CD14-positive monocyte (primary cell): ENCODE measurements around the gene RNU1-3. TPM values are rescaled to one million over a fixed set of nuclear protein-coding genes. Genes with fewer than 3 reads are reported as not detected.
"Not testable (repeated sequence)": the region's sequence is repeated elsewhere in the genome, so short reads cannot be mapped to it uniquely, and the experiment has no call there.

ENCODE experiments used
- DNase-seq, 3 donors: peaks; one replicate each; pipeline ENCODE4 v3.0.0-alpha.2; 2011 to 2022
- H2AFZ ChIP-seq: 2 replicates; pipeline ENCODE4 v1.6.0; 2012; ENCODE audit warnings: mild to moderate bottlenecking, low read depth, low read length, inconsistent platforms; ENCODE audit not compliant: insufficient read depth, poor library complexity, severe bottlenecking
- H3K27ac ChIP-seq, 2 donors: 1 replicate in 1 of 2; 2 replicates in 1 of 2; pipeline ENCODE4 v1.5.1; 2012 to 2013; ENCODE audit warnings: low read length in 2 of 2, control low read depth in 1 of 2, inconsistent platforms in 1 of 2, low read depth in 1 of 2, mild to moderate bottlenecking in 1 of 2
- H3K27me3 ChIP-seq, 2 donors: one replicate each; pipeline versions ENCODE4 v1.6.0 to v1.6.1; 2011 to 2013; ENCODE audit warnings: low read length in 2 of 2; ENCODE audit not compliant: control insufficient read depth in 2 of 2, insufficient read depth in 2 of 2
- H3K36me3 ChIP-seq, 2 donors: replicated peaks in 1 of 2; 1 replicate in 1 of 2; 2 replicates in 1 of 2; pipeline versions ENCODE4 v1.5.1 to v1.6.1; 2012 to 2013; ENCODE audit warnings: low read length in 2 of 2, control low read depth in 1 of 2, inconsistent platforms in 1 of 2, mild to moderate bottlenecking in 1 of 2; ENCODE audit not compliant: insufficient read depth in 2 of 2, control insufficient read depth in 1 of 2
- H3K4me1 ChIP-seq, 2 donors: 1 replicate in 1 of 2; 2 replicates in 1 of 2; pipeline versions ENCODE4 v1.5.1 to v1.6.1; 2012 to 2013; ENCODE audit warnings: low read length in 2 of 2, control low read depth in 1 of 2, inconsistent platforms in 1 of 2, mild to moderate bottlenecking in 1 of 2, moderate library complexity in 1 of 2; ENCODE audit not compliant: insufficient read depth in 2 of 2, control insufficient read depth in 1 of 2
- H3K4me2 ChIP-seq: replicated peaks from 2 replicates; pipeline ENCODE3; 2012; ENCODE audit warnings: low read length, moderate library complexity, mild to moderate bottlenecking; ENCODE audit not compliant: poor library complexity, severe bottlenecking; ENCODE audit errors: extremely low read depth
- H3K4me3 ChIP-seq, 3 experiments: fragments of 200-600 bp in 1 of 3; sonication (generic) in 1 of 3; replicated peaks in 1 of 3; 1 replicate in 2 of 3; 2 replicates in 1 of 3; pipeline ENCODE4 v1.5.1; 2011 to 2013; ENCODE audit warnings: low read length in 3 of 3, mild to moderate bottlenecking in 3 of 3, control low read depth in 2 of 3, low read depth in 2 of 3, inconsistent platforms in 1 of 3, moderate library complexity in 1 of 3
- H3K79me2 ChIP-seq: 2 replicates; pipeline ENCODE4 v1.6.0; 2012; ENCODE audit warnings: mild to moderate bottlenecking, control low read depth, inconsistent platforms, low read length, moderate library complexity; ENCODE audit not compliant: insufficient read depth
- H3K9ac ChIP-seq: 2 replicates; pipeline ENCODE4 v1.6.0; 2017; ENCODE audit warnings: low read length, mild to moderate bottlenecking; ENCODE audit not compliant: insufficient read depth, poor library complexity, severe bottlenecking
- H3K9me3 ChIP-seq, 2 donors: replicated peaks in 1 of 2; 1 replicate in 1 of 2; 2 replicates in 1 of 2; pipeline versions ENCODE4 v1.5.1 to v1.6.1; 2012 to 2013; ENCODE audit warnings: low read length in 2 of 2, control low read depth in 1 of 2; ENCODE audit not compliant: control insufficient read depth in 1 of 2, insufficient read depth in 1 of 2
- H4K20me1 ChIP-seq: 2 replicates; pipeline ENCODE4 v1.6.0; 2012; ENCODE audit warnings: mild to moderate bottlenecking, low read length, control low read depth, moderate library complexity; ENCODE audit not compliant: insufficient read depth
- H3K27ac Mint-ChIP-seq, 7 donors: one replicate each; pipeline ENCODE4 v1.8.0; 2020; ENCODE audit warnings: mild to moderate bottlenecking in 7 of 7, mixed read lengths in 7 of 7, moderate library complexity in 6 of 7, inconsistent platforms in 2 of 7
- H3K27me3 Mint-ChIP-seq, 3 donors: one replicate each; pipeline ENCODE4 v1.8.0; 2021 to 2022; ENCODE audit warnings: low read depth in 3 of 3, mild to moderate bottlenecking in 3 of 3, mixed read lengths in 3 of 3, moderate library complexity in 3 of 3, inconsistent platforms in 1 of 3
- H3K36me3 Mint-ChIP-seq, 2 donors: one replicate each; pipeline ENCODE4 v1.8.0; 2020; ENCODE audit warnings: mixed read lengths in 2 of 2, inconsistent platforms in 1 of 2, mild to moderate bottlenecking in 1 of 2
- H3K4me1 Mint-ChIP-seq: one replicate; pipeline ENCODE4 v1.8.0; 2020; ENCODE audit warnings: mild to moderate bottlenecking, mixed read lengths
- H3K4me3 Mint-ChIP-seq, 2 donors: one replicate each; pipeline ENCODE4 v1.8.0; 2020; ENCODE audit warnings: mild to moderate bottlenecking in 2 of 2, mixed read lengths in 2 of 2, moderate library complexity in 1 of 2
- H3K9me3 Mint-ChIP-seq, 7 donors: one replicate each; pipeline ENCODE4 v1.8.0; 2020 to 2022; ENCODE audit warnings: mixed read lengths in 7 of 7, mild to moderate bottlenecking in 6 of 7, moderate library complexity in 6 of 7, inconsistent platforms in 2 of 7
- WGBS: methylation state at CpG from one replicate; pipeline ENCODE4 v1.1.5; 2013; ENCODE audit warnings: missing lambda C conversion rate; ENCODE audit not compliant: insufficient coverage; 5-methylcytosine and 5-hydroxymethylcytosine counted together
- intact Hi-C, 2 donors: fragments of 100-400 bp; cut with micrococcal nuclease; formaldehyde crosslinking; loops; one replicate each; pipeline versions ENCODE4 v1.15.0 to v1.15.1; 2023
- polyA plus RNA-seq, 3 donors: library from polyadenylated mRNA; depleted of rRNA in 1 of 3; unstranded in 2 of 3; stranded (reverse) in 1 of 3; fragments of 300-500 nt in 2 of 3; fragments of >200 nt in 1 of 3; fragmentation: Illumina TruSeq in 2 of 3; gene quantifications; 1 replicate in 2 of 3; 2 replicates in 1 of 3; pipeline ENCODE4 v1.2.3, GENCODE V29; 2012 to 2021

Gene RNU1-3
- polyA plus RNA-seq, 3 donors: not detected

DNA sequence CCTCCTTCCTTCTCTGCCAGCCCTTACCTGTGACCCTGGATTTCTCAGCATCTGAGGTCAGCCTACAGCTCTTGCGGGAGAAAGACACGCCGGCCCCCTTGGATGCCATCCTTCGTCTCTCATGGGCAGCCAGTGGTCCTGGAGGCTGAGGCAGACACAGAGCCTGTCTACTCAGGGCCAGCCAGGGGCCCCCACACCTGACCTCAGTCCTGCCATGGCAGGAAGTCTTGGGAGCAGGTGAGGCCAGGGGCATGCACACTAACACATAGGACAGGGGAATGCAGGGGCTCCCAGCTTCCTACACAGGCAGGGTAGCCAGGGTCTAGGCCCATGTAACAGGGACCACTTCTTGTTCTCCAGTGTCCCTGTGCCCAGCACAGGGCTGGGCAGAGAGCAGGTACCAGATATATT lies 23.7 kb downstream of the RNU1-3 start:
- peaks cover 8 to 17% (median 9%) of the 10 kb centered on the region in 3 donors for H3K27me3 Mint-ChIP-seq
- H3K36me3 Mint-ChIP-seq, H3K9me3 Mint-ChIP-seq, H3K4me2 ChIP-seq, H3K4me3 Mint-ChIP-seq, H3K4me3 ChIP-seq, H3K27ac Mint-ChIP-seq, H3K27ac ChIP-seq, H2AFZ ChIP-seq, H3K9me3 ChIP-seq, H3K4me1 Mint-ChIP-seq: not testable (repeated sequence)
- H3K9ac ChIP-seq: peak overlapping the region; percentile 6
- peaks cover 58% of the 10 kb centered on the region for H3K79me2 ChIP-seq
- H3K36me3 ChIP-seq: peaks cover 10 to 20% of the 10 kb centered on the region in 2 donors
- DNase-seq: peak in 1 of 3 donors; percentile 34
- peaks cover 28 to 29% of the 10 kb centered on the region in 2 donors for H3K4me1 ChIP-seq
- H3K27me3 ChIP-seq: peaks cover 0 to 13% of the 10 kb centered on the region in 2 donors
- WGBS: 98% methylated on average over 4 of the region's 4 CpGs
- peaks cover 17% of the 10 kb centered on the region for H4K20me1 ChIP-seq
- intact Hi-C loops: loop anchor here in 1 of 2 donors (10.0 kb wide), 1 partner anchor 262 kb away; no protein-coding TSS in a partner anchor

DNA sequence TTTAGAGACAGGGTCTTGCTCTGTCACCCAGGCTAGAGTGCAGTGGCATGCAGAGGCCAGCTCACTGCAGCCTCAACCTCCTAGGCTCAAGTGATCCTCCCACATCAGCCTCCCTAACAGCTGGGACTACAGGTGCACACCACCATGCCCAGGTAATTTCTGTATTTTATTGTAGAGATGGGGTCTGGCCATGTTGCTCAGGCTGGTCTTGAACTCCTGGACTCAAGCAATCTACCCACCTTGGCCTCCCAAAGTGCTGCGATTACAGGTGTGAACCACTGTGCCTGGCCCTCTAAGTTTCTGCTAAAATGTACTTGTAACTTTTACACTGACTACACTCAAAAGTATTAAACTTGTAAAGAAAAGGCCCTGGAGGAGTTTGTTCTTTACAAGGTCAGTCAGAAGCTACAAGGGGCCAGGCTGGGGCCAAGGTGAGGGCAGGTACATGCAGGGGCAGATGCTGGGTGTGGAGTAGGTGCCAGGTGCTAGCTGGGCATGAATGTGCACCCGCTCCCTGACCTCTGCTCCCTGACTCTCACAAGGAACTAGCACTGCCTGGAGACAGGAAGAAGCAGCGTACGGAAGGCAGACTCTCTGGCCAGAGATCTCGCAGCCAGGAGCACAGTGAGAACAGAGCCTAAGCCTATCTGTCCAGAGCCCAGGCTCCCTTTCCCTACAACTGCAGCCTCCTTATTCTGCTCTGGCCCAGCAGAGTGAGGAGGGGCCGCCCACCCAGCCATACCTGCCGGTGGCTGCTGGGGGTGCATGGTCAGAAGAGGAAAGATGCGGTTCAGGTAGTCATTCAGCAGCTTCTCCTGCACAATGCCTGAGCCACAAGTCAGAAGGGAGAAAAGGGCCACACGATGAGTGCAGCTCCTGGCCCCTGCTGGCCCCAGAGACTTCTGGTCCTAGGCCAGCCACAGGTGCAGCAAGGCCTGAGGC lies 24.5 kb downstream of the RNU1-3 start:
- not testable (repeated sequence) for H3K27me3 ChIP-seq, H3K27ac Mint-ChIP-seq, H3K9me3 Mint-ChIP-seq, H3K4me3 ChIP-seq, H3K4me1 Mint-ChIP-seq, H2AFZ ChIP-seq, DNase-seq, H3K36me3 Mint-ChIP-seq, H3K27ac ChIP-seq, H3K4me2 ChIP-seq, H3K9me3 ChIP-seq, H3K4me3 Mint-ChIP-seq
- Histone ChIP-seq H3K9ac (peak overlapping the region; percentile 6), H3K79me2 (peaks cover 63% of the 10 kb centered on the region), H4K20me1 (peaks cover 17% of the 10 kb centered on the region), H3K36me3 (peaks cover 10 to 23% of the 10 kb centered on the region in 2 donors), H3K4me1 (peaks cover 28 to 29% of the 10 kb centered on the region in 2 donors)
- H3K27me3 Mint-ChIP-seq: peaks cover 5 to 10% (median 6%) of the 10 kb centered on the region in 3 donors
- 80% methylated on average over 7 of the region's 9 CpGs for WGBS
- intact Hi-C loops: loop anchor here in 1 of 2 donors (10.0 kb wide), 1 partner anchor 263 kb away; no protein-coding TSS in a partner anchor

DNA sequence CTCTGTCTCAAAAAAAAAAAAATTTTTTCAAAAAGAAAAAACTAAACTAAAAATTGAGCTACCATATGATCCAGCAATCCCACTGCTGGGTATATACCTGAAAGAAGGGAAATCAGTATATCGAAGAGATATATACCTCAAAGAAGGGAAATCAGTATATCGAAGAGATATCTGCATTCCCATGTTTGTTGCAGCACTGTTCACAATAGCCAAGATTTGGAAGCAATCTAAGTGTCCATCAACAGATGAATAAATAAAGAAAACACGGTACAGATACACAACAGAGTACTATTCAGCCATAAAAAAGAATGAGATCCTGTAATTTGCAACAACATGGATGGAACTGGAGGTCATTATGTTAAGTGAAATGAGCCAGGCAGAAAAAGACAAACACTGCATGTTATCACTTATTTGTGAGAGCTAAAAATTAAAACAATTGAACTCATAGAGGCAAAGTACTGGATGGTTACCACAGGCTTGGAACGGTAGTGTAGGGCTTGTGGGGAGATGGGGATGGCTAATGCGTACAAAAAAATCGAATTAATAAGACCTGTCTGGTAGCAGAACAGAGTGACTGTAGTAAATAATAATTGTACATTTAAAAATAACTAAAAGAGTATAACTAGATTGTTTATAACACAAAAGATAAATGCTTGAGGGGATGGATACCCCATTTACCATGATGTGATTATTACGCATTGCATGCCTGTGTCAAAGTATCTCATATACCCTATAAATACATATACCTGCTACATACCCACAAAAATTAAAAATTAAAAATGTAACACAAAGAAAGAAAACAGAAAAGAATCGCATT lies 25.4 kb downstream of the RNU1-3 start:
- Histone ChIP-seq H4K20me1 (peaks cover 23% of the 10 kb centered on the region), H3K4me1 (peaks cover 28 to 29% of the 10 kb centered on the region in 2 donors), H3K79me2 (peaks cover 71% of the 10 kb centered on the region), H3K36me3 (peaks cover 10 to 32% of the 10 kb centered on the region in 2 donors)
- H3K27me3 ChIP-seq, DNase-seq, H2AFZ ChIP-seq, H3K9me3 Mint-ChIP-seq, H3K36me3 Mint-ChIP-seq, H3K4me2 ChIP-seq, H3K27me3 Mint-ChIP-seq, H3K9ac ChIP-seq, H3K27ac ChIP-seq, H3K4me1 Mint-ChIP-seq, H3K4me3 ChIP-seq, H3K27ac Mint-ChIP-seq, H3K4me3 Mint-ChIP-seq, H3K9me3 ChIP-seq: not testable (repeated sequence)
- WGBS: 97% methylated on average over 6 of the region's 8 CpGs
- intact Hi-C loops: loop anchor here in 1 of 2 donors (10.0 kb wide), 1 partner anchor 263 kb away; no protein-coding TSS in a partner anchor
